Prostate gland (tissue), 2 donors: ENCODE results near the gene RSRC1.
"Not testable (repeated sequence)": the region's sequence is repeated elsewhere in the genome, so short reads cannot be mapped to it uniquely, and the experiment has no call there.

Source experiments
- POLR2A ChIP-seq: fragments of 450-650 bp; IDR thresholded peaks from one replicate; pipeline ENCODE4 v1.6.1; 2016; ENCODE audit warnings: antibody characterized with exemption, mild to moderate bottlenecking
- POLR2AphosphoS5 ChIP-seq: sonication (generic); formaldehyde crosslinking; IDR thresholded peaks from one replicate; pipeline ENCODE4 v1.6.1; 2017; ENCODE audit warnings: antibody characterized with exemption
- TF ChIP-seq, protein P1 (sequence below), 4 experiments: fragments of 200-600 bp in 2 of 4; fragments of 450-650 bp in 2 of 4; sonication (generic) in 2 of 4; IDR thresholded peaks; 1 replicate in 3 of 4; 2 replicates in 1 of 4; pipeline ENCODE4 v1.5.1; 2016 to 2019; ENCODE audit warnings: antibody characterized with exemption in 4 of 4, mild to moderate bottlenecking in 2 of 4, moderate library complexity in 2 of 4

DNA sequence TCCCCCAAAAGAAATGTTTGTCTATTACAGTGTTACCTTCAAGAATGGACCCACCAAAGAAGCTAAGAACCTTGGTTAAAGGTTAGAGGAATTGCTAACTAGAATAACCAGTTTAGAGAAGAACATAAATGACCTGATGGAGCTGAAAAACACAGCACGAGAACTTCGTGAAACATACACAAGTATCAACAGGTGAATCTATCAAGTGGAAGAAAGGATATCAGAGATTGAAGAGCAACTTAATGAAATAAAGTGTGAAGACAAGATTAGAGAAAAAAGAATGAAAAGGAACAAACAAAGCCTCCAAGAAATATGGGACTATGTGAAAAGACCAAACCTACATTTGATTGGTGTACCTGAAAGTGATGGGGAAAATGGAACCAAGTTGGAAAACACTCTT, 44.3 kb upstream of the RSRC1 start:
- TF ChIP-seq, protein P1, sequence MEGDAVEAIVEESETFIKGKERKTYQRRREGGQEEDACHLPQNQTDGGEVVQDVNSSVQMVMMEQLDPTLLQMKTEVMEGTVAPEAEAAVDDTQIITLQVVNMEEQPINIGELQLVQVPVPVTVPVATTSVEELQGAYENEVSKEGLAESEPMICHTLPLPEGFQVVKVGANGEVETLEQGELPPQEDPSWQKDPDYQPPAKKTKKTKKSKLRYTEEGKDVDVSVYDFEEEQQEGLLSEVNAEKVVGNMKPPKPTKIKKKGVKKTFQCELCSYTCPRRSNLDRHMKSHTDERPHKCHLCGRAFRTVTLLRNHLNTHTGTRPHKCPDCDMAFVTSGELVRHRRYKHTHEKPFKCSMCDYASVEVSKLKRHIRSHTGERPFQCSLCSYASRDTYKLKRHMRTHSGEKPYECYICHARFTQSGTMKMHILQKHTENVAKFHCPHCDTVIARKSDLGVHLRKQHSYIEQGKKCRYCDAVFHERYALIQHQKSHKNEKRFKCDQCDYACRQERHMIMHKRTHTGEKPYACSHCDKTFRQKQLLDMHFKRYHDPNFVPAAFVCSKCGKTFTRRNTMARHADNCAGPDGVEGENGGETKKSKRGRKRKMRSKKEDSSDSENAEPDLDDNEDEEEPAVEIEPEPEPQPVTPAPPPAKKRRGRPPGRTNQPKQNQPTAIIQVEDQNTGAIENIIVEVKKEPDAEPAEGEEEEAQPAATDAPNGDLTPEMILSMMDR (IDR thresholded peaks at IDR 0.05): not testable (repeated sequence)
- TF ChIP-seq POLR2AphosphoS5, POLR2A: not testable (repeated sequence)
